OCI-LY1 (cell line): ENCODE results near the gene NBEAL1.

Experiments
- EZH2 ChIP-seq: fragments of 200-600 bp; sonication (generic), shearing (Covaris generic); IDR thresholded peaks from 2 replicates; pipeline ENCODE4 v1.8.0; 2017; ENCODE audit warnings: borderline replicate concordance, mixed run types, mild to moderate bottlenecking, antibody characterized with exemption, low read length, moderate library complexity, mixed read lengths
- TF ChIP-seq, protein P1 (sequence below): fragments of 200-600 bp; sonication (generic), shearing (Covaris generic); IDR thresholded peaks from 2 replicates; pipeline ENCODE4 v1.5.1; 2017; ENCODE audit warnings: mild to moderate bottlenecking, antibody characterized with exemption, low read length, moderate library complexity, mixed read lengths

DNA sequence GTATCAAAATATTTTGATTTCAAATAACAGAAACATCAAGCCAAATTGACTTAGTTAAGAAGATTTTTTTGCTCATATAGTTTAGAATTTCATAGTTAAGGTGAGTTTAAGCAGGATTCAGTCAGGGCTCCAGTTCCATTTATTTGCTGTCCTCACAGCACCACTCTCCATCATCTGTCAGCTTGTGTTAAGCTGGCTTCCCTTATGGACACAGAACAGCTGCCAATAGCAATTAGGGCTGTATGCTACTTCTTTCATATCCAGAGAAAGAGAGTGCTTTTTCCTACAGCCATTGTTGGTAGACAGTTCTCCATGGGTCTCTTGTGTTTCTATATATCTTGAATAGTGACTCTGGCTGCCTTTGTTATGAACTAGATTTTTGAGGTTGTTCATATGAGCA lies 128.7 kb downstream of the NBEAL1 start:
- TF ChIP-seq, protein P1, sequence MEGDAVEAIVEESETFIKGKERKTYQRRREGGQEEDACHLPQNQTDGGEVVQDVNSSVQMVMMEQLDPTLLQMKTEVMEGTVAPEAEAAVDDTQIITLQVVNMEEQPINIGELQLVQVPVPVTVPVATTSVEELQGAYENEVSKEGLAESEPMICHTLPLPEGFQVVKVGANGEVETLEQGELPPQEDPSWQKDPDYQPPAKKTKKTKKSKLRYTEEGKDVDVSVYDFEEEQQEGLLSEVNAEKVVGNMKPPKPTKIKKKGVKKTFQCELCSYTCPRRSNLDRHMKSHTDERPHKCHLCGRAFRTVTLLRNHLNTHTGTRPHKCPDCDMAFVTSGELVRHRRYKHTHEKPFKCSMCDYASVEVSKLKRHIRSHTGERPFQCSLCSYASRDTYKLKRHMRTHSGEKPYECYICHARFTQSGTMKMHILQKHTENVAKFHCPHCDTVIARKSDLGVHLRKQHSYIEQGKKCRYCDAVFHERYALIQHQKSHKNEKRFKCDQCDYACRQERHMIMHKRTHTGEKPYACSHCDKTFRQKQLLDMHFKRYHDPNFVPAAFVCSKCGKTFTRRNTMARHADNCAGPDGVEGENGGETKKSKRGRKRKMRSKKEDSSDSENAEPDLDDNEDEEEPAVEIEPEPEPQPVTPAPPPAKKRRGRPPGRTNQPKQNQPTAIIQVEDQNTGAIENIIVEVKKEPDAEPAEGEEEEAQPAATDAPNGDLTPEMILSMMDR: no peak
- no peak for TF ChIP-seq EZH2
